ENCODE results near the gene ANO1.

- TF ChIP-seq CTCF (IDR thresholded peaks at IDR 0.05) (no peak), POLR2A (IDR thresholded peaks at IDR 0.05) (no peak)
Measured at GRCh38 chr11:70079691-70080090, 1.6 kb downstream of the ANO1 start.
